HCT116 (cell line): ENCODE data around the gene BRIP1.

Source experiments
- RAD21 ChIP-seq: IDR thresholded peaks from 2 replicates; pipeline ENCODE4 v1.6.1; 2012; ENCODE audit warnings: low read depth, mild to moderate bottlenecking
- SIN3A ChIP-seq: IDR thresholded peaks from 2 replicates; pipeline ENCODE4 v1.6.1; 2012; ENCODE audit warnings: low read depth
- TF ChIP-seq, protein P1 (sequence below), 3 experiments: fragments of 200-600 bp in 1 of 3; sonication (generic) in 1 of 3; IDR thresholded peaks in 2 of 3; conservative IDR thresholded peaks in 1 of 3; 2 replicates each; pipeline ENCODE4 v1.5.1; 2012 to 2017; ENCODE audit warnings: low read depth in 2 of 3, low read length in 2 of 3, antibody characterized with exemption in 1 of 3, borderline replicate concordance in 1 of 3, control low read depth in 1 of 3, mild to moderate bottlenecking in 1 of 3, mixed read lengths in 1 of 3, mixed run types in 1 of 3, moderate library complexity in 1 of 3; ENCODE audit not compliant: insufficient read depth in 1 of 3

DNA sequence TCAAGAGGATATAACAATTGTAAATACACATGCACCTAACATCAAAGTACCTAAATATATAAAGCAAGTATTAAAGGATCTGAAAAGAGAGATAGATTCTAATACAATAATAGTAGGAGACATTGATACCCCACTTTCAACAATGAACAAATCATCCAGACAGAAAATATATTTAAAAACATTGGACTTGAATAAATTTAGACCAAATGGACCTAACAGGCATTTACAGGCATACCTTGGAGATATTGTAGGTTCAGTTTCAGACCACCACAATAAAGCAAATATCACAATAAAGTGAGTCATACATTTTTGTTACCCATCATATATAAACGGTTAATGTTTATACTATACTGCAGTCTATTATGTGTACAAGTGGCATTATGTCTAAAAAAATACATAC is 104.0 kb downstream of the BRIP1 start:
- no peak for TF ChIP-seq SIN3A
- no peak for TF ChIP-seq RAD21
- TF ChIP-seq, protein P1, sequence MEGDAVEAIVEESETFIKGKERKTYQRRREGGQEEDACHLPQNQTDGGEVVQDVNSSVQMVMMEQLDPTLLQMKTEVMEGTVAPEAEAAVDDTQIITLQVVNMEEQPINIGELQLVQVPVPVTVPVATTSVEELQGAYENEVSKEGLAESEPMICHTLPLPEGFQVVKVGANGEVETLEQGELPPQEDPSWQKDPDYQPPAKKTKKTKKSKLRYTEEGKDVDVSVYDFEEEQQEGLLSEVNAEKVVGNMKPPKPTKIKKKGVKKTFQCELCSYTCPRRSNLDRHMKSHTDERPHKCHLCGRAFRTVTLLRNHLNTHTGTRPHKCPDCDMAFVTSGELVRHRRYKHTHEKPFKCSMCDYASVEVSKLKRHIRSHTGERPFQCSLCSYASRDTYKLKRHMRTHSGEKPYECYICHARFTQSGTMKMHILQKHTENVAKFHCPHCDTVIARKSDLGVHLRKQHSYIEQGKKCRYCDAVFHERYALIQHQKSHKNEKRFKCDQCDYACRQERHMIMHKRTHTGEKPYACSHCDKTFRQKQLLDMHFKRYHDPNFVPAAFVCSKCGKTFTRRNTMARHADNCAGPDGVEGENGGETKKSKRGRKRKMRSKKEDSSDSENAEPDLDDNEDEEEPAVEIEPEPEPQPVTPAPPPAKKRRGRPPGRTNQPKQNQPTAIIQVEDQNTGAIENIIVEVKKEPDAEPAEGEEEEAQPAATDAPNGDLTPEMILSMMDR (IDR thresholded peaks at IDR 0.05 in 2 of 3, conservative IDR thresholded peaks at IDR 0.05 in 1 of 3; ENCODE audit: borderline replicate concordance in 1 of 3, insufficient read depth in 1 of 3, low read depth in 2 of 3, low read length in 2 of 3), result no peak
